ENCODE measurements around the gene THOC2.
"Not testable (repeated sequence)": the region's sequence is repeated elsewhere in the genome, so short reads cannot be mapped to it uniquely, and the experiment has no call there.

GRCh38 chrX:123757794-123758193 is 24.9 kb upstream of the THOC2 start:
- TF ChIP-seq ZNF274 (IDR thresholded peaks at IDR 0.05; ENCODE audit: low read depth, low read length); YY1 (IDR thresholded peaks at IDR 0.05; ENCODE audit: insufficient read depth, insufficient read length); SUZ12 (IDR thresholded peaks at IDR 0.05; ENCODE audit: extremely low read depth, insufficient read depth, insufficient read length): not testable (repeated sequence)
